DMS53 treated with DMSO at 0.1 percent for 48 hours (cell line): ENCODE data around the gene FFAR2.
A peak's percentile ranks its signal among the peaks of the same experiment; 100 is the strongest.
"Not testable (repeated sequence)": the region's sequence is repeated elsewhere in the genome, so short reads cannot be mapped to it uniquely, and the experiment has no call there.

Experiments
- DNase-seq: peaks from one replicate; lab custom pipeline; 2025; ENCODE audit not compliant: unreplicated experiment; lab: John Stamatoyannopoulos, UW

The FFAR2 gene

GRCh38 chr19:35454663-35455062 is 6.6 kb downstream of the FFAR2 start:
- no peak for DNase-seq

- no peak for DNase-seq
These were observed 7.7 kb downstream of the FFAR2 start for GRCh38 chr19:35455616-35456201.

DNA sequence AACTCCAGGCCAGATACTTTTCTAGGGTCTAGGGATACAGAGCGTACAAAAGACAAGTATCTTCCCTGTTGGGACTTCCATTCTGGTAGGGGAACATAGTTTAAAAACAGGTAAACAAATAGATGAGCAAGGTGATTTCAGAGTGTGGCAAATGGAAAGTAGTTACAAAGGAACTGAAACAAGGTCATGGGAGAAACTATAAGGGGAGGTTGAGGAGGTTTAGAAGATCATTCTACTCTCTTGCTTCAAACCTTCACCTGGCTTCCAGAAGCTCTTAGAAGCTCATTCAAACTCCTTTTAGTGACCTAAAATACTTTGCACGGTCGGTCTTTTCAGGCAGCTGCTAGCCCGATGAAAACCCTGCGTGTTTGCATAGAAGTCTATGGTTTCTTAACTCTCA is 9.1 kb downstream of the FFAR2 start:
- DNase-seq = no peak

DNA sequence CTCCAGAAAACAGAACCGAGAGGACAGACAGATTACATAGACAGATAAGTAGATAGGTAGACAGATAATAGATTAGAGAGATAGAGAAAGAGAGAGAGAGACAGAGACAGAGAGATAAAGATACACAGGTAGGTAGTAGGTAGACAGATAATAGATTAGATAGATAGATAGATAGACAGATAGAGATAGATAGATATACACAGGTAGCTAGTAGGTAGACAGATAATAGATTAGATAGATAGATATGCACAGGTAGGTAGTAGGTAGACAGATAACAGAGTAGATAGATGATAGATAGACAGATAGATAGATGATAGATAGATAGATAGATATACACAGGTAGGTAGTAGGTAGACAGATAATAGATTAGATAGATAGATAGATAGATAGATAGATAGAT is 10.1 kb downstream of the FFAR2 start:
- no peak for DNase-seq

DNA sequence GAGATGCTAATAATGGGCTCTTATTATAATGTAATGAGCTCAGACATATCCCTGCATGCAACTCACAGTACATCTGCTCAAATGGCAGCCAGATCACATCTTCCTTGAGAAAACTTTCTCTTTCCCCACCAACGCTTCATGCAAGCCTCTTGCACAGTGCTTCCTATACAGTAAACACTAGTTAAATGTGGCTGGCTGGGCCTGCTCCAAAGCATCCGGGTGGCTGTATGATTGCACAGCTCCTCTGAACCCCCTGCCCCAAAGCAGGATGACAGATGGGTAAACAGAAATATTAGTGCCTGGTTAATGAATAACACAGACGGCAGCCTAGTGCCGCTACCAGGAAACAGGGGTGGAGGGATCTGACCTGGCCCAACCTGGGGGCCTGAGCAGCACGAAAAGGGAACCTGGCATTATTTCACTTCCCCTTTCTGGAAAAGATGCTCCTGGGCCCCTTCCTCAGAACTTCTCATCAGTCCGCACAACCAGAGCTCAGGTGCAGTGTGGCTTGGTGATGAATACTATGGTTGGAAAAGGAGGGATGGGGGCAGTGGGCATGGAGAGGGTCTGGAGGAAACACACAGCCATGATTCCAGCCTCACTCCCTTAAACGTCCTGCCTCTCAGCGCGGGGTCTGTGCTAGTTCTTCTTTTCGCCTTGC is 10.8 kb downstream of the FFAR2 start:
- DNase-seq = peak; percentile 96

DNA sequence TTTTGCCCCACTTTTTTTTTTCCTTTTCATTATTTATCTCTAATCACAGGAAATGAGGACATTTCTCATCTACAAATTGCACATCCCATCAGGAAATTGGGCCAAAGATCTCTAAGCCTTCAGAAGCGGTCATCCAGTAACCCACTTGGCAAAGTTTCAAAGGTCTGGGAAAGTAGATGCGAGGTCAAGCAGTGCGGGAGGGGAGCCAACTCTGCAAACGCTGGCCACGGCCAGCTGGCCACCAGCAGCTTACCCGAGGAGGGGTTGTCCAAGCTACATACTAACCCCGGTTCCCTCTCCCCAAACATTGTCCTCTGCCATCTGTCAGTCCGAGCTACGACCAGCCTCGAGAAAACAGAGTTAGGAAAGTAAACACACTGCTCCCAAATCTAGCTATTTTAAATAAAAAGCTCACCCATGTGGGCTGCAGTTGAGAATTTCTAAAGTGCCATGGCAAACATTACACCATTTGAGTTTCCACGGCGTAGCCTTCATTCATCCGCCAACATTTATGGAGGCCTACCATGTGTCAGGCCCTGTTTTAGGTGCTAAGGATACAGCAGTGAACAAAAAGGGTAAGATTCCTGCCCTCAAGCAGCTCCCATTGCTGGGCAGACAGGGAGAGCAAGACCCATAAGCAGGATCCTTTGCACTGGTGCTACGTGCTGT is 11.5 kb downstream of the FFAR2 start:
- peak; percentile 47 for DNase-seq

DNA sequence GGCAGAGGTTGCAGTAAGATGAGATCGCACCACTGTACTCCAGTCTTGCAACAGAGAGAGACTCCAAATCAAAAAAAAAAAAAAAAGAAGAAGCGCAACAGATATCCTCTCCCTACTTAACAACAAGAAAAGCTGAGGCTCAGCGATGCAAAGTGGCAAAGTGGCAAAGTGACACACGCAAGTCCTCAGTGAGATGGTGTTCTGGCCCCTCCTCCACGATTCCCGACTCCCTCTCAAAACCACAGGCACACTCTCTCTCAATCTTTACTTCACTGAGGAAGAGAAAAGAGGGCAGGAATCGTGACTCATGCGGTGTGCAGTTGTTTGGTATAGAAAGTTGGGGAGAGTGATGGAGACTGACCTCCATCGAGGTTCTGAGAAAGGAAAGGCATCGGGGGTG is 12.6 kb downstream of the FFAR2 start:
- no peak for DNase-seq

GRCh38 chr19:35461060-35461459 is 13.0 kb downstream of the FFAR2 start:
- DNase-seq = no peak

DNA sequence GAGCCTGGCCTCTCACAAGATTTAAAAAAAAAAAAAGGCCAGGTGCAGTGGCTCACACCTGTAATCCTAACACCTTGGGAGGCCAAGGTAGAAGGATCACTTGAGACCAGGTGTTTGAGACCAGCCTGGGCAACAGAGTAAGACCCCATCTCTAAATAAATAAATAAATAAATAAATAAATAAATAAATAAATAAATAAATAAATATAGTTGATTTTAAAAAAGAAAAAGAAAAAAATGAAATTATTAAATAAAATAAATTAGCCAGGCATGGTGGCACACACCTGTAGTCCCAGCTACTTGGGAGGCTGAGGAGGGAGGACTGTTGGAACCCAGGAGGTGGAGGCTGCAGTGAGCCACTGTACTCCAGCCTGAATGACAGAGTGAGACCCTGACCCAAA is 13.7 kb downstream of the FFAR2 start:
- DNase-seq = not testable (repeated sequence)

- DNase-seq = no peak
These were observed 14.5 kb downstream of the FFAR2 start for GRCh38 chr19:35462476-35462953.

- not testable (repeated sequence) for DNase-seq
These were observed 14.9 kb downstream of the FFAR2 start for GRCh38 chr19:35462956-35463355.

DNA sequence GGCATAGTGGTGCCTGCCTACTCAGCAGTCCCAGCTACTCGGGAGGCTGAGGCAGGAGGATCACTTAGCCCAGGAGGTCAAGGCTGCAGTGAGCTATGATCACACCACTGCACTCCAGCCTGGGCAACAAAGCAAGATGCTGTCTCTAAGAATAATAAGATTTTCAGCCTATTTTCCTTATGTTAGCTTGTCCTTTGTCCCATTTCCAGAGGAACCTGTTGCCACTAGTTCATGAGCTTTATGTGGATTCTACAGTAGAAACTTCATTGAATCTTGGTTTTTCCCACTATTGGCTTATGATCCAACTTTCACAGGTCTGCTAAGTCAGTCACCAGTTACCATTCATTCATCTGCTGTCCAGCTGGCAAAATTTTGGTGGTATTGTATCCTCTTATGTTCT is 18.2 kb downstream of the FFAR2 start:
- DNase-seq = no peak

- DNase-seq = peak; percentile 71
These were observed 20.6 kb downstream of the FFAR2 start for GRCh38 chr19:35468637-35469036.

DNA sequence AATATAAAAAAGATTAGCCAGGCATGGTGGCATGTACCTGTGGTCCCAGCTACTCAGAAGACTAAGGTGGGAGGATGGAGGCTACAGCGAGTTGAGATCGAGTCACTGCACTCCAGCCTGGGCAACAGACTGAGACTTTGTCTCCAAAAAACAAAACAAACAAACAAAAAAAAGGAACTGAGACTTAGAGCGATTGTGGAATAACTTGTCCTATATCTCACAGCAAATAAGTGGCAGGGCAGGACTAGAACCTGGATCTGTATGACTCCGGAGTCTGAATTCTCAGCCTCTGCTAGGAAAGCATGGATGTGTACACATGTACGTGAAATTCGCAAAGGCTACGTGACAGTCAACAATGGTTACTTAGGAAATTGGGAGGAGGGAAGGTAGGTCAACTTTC is 22.1 kb downstream of the FFAR2 start:
- DNase-seq = no peak

DNA sequence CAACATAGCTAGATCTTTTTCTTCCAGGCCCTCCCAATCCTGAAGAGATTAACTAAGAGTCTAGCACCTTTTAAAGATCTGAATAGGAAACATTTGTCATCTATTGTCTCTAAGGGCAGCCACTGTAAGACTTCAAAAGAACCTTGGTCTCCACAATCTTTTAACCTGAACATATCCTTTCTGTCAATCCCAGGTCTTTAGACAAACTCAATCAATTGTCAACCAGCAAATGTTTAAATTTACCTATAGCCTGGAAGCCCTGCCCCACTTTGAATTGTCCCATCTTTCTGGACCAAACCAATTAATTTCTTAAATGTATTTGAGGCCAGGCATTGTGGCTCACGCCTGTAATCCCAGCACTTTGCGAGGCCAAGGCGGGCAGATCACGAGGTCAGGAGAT is 23.0 kb downstream of the FFAR2 start:
- DNase-seq = not testable (repeated sequence)

DNA sequence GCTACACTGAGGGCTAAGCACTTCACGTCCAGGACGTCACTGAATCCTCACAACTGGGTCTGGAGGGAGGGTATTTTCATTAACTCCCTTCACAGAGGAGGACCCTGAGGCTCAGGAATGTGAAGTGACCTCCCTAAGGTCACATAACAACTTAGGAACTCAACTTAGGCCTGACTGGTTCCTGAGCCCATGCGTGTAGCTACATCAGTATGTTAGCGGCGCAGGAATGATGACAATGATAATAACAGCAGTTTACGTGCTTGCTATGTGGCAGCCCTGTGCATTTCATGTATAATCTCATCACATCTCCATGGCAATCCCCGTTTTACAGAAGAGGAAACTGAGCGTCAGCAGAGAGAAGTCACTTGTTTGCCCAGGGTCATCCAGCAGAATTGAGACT is 23.9 kb downstream of the FFAR2 start:
- DNase-seq = no peak

- DNase-seq = no peak
These were observed 26.0 kb downstream of the FFAR2 start for GRCh38 chr19:35474104-35474503.

GRCh38 chr19:35474594-35474993 is 26.5 kb downstream of the FFAR2 start:
- not testable (repeated sequence) for DNase-seq

GRCh38 chr19:35476149-35476548 is 28.1 kb downstream of the FFAR2 start:
- no peak for DNase-seq

DNA sequence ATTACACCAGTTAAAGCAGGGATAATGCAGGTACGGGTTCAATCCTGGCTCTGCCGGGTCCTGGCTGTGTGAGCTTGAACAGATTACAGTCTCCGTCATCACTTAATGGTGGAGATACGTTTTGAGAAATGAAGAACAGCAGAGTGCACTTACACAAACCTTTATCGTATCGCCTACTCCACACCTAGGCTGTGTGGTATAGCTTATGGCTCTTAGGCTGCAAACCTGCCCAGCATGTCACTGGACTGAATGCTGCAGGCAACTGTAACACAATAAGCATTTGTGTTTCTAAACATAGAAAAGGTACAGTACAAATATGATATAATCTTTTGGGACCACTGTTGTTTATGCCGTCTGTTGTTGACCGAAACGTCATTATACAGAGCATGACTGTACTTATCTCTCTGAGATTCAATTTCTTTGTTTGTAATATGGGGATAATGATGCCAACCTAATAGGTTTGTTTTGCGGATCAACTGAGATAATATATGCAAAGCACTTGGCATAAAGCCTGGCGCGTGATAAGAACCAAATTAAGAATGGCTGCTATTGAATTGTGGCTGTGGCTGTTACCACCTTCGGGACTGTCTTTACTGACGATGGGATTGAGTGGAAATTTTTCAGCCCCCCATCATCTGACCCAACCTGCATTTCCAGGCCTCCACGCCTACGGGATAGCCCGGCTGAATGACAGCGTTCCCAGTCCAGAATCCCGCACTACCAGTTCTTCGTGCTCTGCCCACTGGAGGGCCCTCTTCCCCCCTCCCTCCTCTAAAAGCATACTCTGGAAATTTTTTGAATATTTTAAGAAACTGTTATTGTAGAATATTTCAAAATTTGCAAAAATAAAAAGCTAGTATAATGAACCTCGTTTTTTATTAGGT is 31.0 kb downstream of the FFAR2 start:
- DNase-seq = no peak

DNA sequence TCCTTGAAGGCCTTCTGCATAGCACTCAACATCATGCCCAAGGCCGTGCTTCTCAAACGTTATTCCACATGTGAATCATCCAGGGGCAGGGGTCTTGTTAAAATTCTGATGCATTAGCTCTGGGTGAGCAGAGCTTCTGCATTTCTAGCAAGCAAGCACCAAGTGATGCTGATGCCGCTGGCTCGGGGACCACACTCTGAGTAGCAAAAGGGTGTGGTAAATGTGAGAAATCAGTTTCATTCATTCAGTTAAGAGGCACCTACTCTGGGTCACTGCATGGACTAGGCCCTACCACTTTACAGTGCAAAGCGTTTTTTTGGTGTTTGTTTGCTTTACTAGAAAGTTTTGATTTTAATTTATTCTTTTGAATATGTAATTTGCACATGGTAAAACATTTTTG is 35.0 kb downstream of the FFAR2 start:
- no peak for DNase-seq
